Putamen (tissue), 1 donor: ENCODE measurements around the gene TNNC2.

ENCODE experiments used
- DNase-seq: peaks from one replicate; pipeline ENCODE4 v3.0.0-alpha.2; 2016; ENCODE audit warnings: low spot score

The TNNC2 gene

DNA sequence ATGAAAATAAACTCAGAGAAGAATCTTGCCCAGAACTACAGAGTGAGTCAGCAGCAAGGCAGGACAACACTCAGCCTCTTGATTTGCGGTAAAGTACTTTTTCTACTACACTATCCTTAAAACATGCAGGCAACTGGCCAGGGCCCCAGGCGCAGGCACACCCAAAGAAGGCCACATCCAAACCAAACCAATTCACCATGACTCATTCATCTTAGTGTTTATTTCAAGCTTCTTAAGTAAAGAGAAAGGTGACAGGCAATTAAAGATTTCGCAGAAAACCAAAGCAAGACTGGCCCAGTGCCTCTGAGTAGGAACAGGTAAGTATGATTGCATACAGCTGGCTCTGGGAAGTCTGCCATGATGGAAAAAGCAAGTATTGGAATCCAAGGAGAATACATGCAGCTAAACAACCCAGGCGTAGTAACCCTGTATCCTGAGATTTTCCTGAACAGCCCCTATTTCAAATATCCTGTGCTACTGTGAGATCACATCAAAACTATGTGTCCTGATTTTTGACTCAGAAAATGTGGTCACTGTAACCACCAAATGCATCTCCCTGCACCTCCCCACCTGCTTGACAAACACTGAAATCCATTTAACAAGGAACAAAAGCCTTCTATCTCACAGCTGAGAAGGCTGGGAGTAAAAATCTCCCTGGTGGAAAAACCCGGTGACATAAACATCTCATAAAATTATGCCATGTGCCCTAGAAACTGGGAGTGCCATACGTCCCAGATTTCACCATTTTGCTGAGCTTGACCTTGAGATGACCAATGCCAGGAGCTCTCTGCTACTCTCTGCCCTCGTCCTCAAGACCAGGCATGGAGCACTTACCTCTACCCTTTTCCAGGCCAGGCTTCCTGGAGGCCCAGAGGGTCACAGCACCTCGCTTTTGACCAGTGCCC lies 47.8 kb downstream of the TNNC2 start:
- DNase-seq: no peak

DNA sequence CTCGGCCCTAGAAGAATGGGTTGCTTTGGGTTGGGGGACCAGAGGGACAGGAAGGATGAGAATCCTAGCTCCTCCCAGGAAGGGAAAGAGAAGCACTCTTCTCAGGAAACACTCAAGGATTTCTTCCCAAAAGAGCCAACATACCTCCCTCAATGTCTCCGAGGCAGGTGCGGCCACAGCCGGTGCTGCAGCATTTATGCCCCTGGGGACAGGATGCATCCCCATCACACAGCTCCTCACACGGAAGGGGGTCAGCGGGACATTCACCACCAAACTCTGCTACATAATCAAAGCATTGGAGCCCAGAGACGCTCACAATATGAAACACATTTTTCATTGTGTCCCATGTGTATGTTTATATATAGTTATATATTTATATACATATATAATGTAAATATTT lies 50.2 kb downstream of the TNNC2 start:
- no peak for DNase-seq

DNA sequence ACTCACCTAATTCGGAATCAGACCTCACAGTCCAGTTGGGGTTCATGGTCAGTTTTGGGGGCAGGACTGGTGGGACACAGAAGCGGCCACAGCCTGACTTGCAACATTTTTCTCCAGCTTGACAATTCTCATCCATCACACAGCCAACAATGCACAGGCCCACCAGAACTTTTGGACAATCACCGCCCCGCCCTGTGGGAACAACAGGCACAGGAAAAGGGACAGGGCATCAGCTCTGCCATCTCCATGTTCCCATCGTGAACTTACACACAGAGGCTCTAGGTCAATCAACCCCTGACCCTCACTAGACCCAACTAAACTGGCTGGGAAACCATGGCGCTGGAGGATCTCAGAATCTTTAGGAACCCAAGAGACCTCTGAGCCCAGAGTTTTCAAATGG lies 51.7 kb downstream of the TNNC2 start:
- DNase-seq: no peak

DNA sequence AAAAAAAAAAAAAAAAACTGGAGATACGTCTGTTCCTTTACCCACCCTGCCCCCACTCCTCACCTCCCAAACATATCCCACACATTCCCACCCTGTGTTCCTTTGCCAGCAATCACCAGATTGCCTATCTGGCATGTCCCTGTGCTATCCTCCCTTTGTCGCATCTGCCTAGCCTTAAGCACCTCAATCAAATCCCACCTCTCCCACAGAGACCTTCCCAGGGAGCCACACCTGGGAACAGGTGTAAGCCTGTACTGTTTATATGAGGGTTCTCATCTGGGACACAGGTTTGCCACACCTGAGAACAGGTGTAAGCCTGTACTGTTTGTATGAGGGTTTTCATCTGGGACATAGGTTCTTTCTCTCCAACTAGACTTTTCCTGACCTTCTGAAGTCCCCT lies 52.2 kb downstream of the TNNC2 start:
- no peak for DNase-seq
